ENCODE data around the gene TFEB.

Gene TFEB

GRCh38 chr6:41719436-41720261 lies 15.8 kb downstream of the TFEB start:
- ChIA-PET POLR2A (no interaction called here), CTCF (interaction anchor here (0.7 to 5.8 kb wide), 4 partner anchors 13 to 523 kb away, joined by 3 to 71 read pairs (median 4); no protein-coding TSS in a partner anchor)
- TF ChIP-seq EGR2 (tag by site-specific recombination; IDR thresholded peaks at IDR 0.05; ENCODE audit: low read depth) (peak; percentile 30; the same call in 1 of the 2 replicates), ZNF280C (tag by site-specific recombination; IDR thresholded peaks at IDR 0.05) (no peak)
- no peak overlapping the region for H3K4me3 ChIP-seq (ENCODE audit: low read depth, low read length)
- peaks cover 3% of the 10 kb centered on the region for H3K4me1 ChIP-seq (ENCODE audit: control insufficient read depth, insufficient read depth, low read length)
- H3K9me3 ChIP-seq (ENCODE audit: control insufficient read depth, insufficient read depth, low read depth, low read length), result no peaks in the 10 kb centered on the region
- no peaks in the 10 kb centered on the region for H3K36me3 ChIP-seq (ENCODE audit: control insufficient read depth in 2 of 2, insufficient read depth in 1 of 2, low read length in 2 of 2)
- no peak overlapping the region for H3K27ac ChIP-seq (ENCODE audit: extremely low read depth, low read depth, low read length)

- no peak overlapping the region for H3K4me3 ChIP-seq (ENCODE audit: low read depth, low read length)
- no peaks in the 10 kb centered on the region for H3K36me3 ChIP-seq (ENCODE audit: control insufficient read depth in 2 of 2, insufficient read depth in 1 of 2, low read length in 2 of 2)
- H3K4me1 ChIP-seq (ENCODE audit: control insufficient read depth, insufficient read depth, low read length), result peaks cover 3% of the 10 kb centered on the region; the same call in 1 of the 2 replicates
- ChIA-PET POLR2A (no interaction called here), CTCF (interaction anchor here (0.7 to 5.8 kb wide), 3 partner anchors 12 to 524 kb away, joined by 3 to 71 read pairs (median 4); no protein-coding TSS in a partner anchor)
- TF ChIP-seq ZBTB6 (tag by site-specific recombination; IDR thresholded peaks at IDR 0.05), result no peak
- peak; percentile 100 for TF ChIP-seq ZNF610 (tag by site-specific recombination; IDR thresholded peaks at IDR 0.05; ENCODE audit: borderline replicate concordance)
- no peak overlapping the region for H3K27ac ChIP-seq (ENCODE audit: extremely low read depth, low read depth, low read length)
- H3K9me3 ChIP-seq (ENCODE audit: control insufficient read depth, insufficient read depth, low read depth, low read length), result no peaks in the 10 kb centered on the region
Observed at GRCh38 chr6:41718828-41719227, 16.6 kb downstream of the TFEB start.

GRCh38 chr6:41717392-41717736 lies 18.0 kb downstream of the TFEB start:
- Histone ChIP-seq H3K36me3 (ENCODE audit: control insufficient read depth in 2 of 2, insufficient read depth in 1 of 2, low read length in 2 of 2) (no peaks in the 10 kb centered on the region), H3K4me1 (ENCODE audit: control insufficient read depth, insufficient read depth, low read length) (peaks cover 3% of the 10 kb centered on the region; the same call in 1 of the 2 replicates), H3K4me3 (ENCODE audit: low read depth, low read length) (no peak overlapping the region), H3K27ac (ENCODE audit: extremely low read depth, low read depth, low read length) (no peak overlapping the region), H3K9me3 (ENCODE audit: control insufficient read depth, insufficient read depth, low read depth, low read length) (no peaks in the 10 kb centered on the region)
- POLR2A ChIA-PET, result interaction anchor here (0.9 to 1.0 kb wide), 2 partner anchors 16 to 333 kb away, joined by 3 read pairs; no protein-coding TSS in a partner anchor
- TF ChIP-seq TSHZ1 (tag by site-specific recombination; IDR thresholded peaks at IDR 0.05; ENCODE audit: borderline replicate concordance) (no peak), SP7 (tag by site-specific recombination; IDR thresholded peaks at IDR 0.05) (no peak), ZNF629 (tag by site-specific recombination; IDR thresholded peaks at IDR 0.05) (no peak)
- CTCF ChIA-PET, result interaction anchor here (0.7 to 5.8 kb wide), 7 partner anchors 11 to 349 kb away, joined by 3 to 71 read pairs (median 4); partner anchors contain the start of gene TFEB
